Chondrocyte (in vitro differentiated cells): Measurements from ENCODE around the gene LMF1. TPM values are rescaled to one million over a fixed set of nuclear protein-coding genes. Genes with fewer than 3 reads are reported as not detected.

Source experiments
- DNase-seq: peaks from one replicate; pipeline ENCODE4 v3.0.0; 2021; ENCODE audit warnings: mixed read lengths, low spot score
- H3K27ac Mint-ChIP-seq: one replicate; pipeline ENCODE4 v1.8.0; 2021; ENCODE audit warnings: mild to moderate bottlenecking, moderate library complexity, mixed read lengths; ENCODE audit not compliant: unreplicated experiment
- H3K27me3 Mint-ChIP-seq: 2 replicates; pipeline ENCODE4 v1.8.0; 2021; ENCODE audit warnings: low read depth, mixed read lengths
- H3K36me3 Mint-ChIP-seq: 2 replicates; pipeline ENCODE4 v1.8.0; 2021; ENCODE audit warnings: low read depth, mixed read lengths
- H3K4me1 Mint-ChIP-seq: 2 replicates; pipeline ENCODE4 v1.8.0; 2021; ENCODE audit warnings: low read depth, mild to moderate bottlenecking, mixed read lengths
- H3K4me3 Mint-ChIP-seq: one replicate; pipeline ENCODE4 v1.8.0; 2021; ENCODE audit warnings: mild to moderate bottlenecking, moderate library complexity, mixed read lengths; ENCODE audit not compliant: unreplicated experiment
- H3K9me3 Mint-ChIP-seq: 2 replicates; pipeline ENCODE4 v1.8.0; 2021; ENCODE audit warnings: low read depth, mixed read lengths
- CTCF ChIP-seq: fragments of 200-600 bp; sonication (generic); IDR thresholded peaks from 2 replicates; pipeline ENCODE4 v1.5.0; 2021; ENCODE audit warnings: antibody characterized with exemption, mild to moderate bottlenecking, moderate library complexity
- total RNA-seq: library from RNA; stranded (reverse); gene quantifications from 3 replicates; pipeline ENCODE4 v1.2.1, GENCODE V29; 2021

Gene LMF1
- total RNA-seq, 1 donor from 2014 or later: 21.6 TPM

- Mint-ChIP-seq H3K9me3 (no peaks in the 10 kb centered on the region), H3K4me3 (no peak overlapping the region), H3K4me1 (peaks cover 8% of the 10 kb centered on the region), H3K36me3 (no peaks in the 10 kb centered on the region), H3K27me3 (peaks cover 11% of the 10 kb centered on the region), H3K27ac (no peak overlapping the region)
- DNase-seq: no peak
- TF ChIP-seq CTCF: no peak
These were observed 21.0 kb upstream of the LMF1 start for GRCh38 chr16:991773-992172.

- TF ChIP-seq CTCF: no peak
- Mint-ChIP-seq H3K9me3 (no peaks in the 10 kb centered on the region), H3K27me3 (peaks cover 14% of the 10 kb centered on the region)
These were observed 20.6 kb upstream of the LMF1 start for GRCh38 chr16:991345-991744.

GRCh38 chr16:990516-991291 is 19.9 kb upstream of the LMF1 start:
- no peak for TF ChIP-seq CTCF
- H3K36me3 Mint-ChIP-seq: no peaks in the 10 kb centered on the region
- peaks cover 21% of the 10 kb centered on the region for H3K27me3 Mint-ChIP-seq
- H3K27ac Mint-ChIP-seq: no peak overlapping the region
- H3K9me3 Mint-ChIP-seq: no peaks in the 10 kb centered on the region
- no peaks in the 10 kb centered on the region for H3K4me1 Mint-ChIP-seq
- H3K4me3 Mint-ChIP-seq: no peak overlapping the region
- no peak for DNase-seq

More at GRCh38 chr16:991345-991744, 20.6 kb upstream of the LMF1 start:
- Mint-ChIP-seq H3K4me1 (peaks cover 4% of the 10 kb centered on the region), H3K27ac (no peak overlapping the region), H3K4me3 (no peak overlapping the region), H3K36me3 (no peaks in the 10 kb centered on the region)
- no peak for DNase-seq

- TF ChIP-seq CTCF: no peak
- H3K4me3 Mint-ChIP-seq: no peak overlapping the region
These were observed 18.6 kb upstream of the LMF1 start for GRCh38 chr16:989354-989814.

GRCh38 chr16:988471-989353 is 17.9 kb upstream of the LMF1 start:
- Mint-ChIP-seq H3K4me3 (no peak overlapping the region), H3K27me3 (peaks cover 17% of the 10 kb centered on the region), H3K9me3 (no peaks in the 10 kb centered on the region), H3K36me3 (no peaks in the 10 kb centered on the region), H3K27ac (no peak overlapping the region), H3K4me1 (no peaks in the 10 kb centered on the region)
- DNase-seq: no peak
- TF ChIP-seq CTCF: no peak

More at GRCh38 chr16:989354-989814, 18.6 kb upstream of the LMF1 start:
- Mint-ChIP-seq H3K27ac (no peak overlapping the region), H3K9me3 (no peaks in the 10 kb centered on the region), H3K4me1 (no peaks in the 10 kb centered on the region), H3K36me3 (no peaks in the 10 kb centered on the region), H3K27me3 (peaks cover 17% of the 10 kb centered on the region)
- no peak for DNase-seq
